ENCODE results near the gene LBH.
A peak's percentile ranks its signal among the peaks of the same experiment; 100 is the strongest.

Gene LBH

GRCh38 chr2:30300122-30300455 lies 68.8 kb downstream of the LBH start:
- no peak overlapping the region for H3K4me3 ChIP-seq (replicated peaks in 1 of 2; ENCODE audit: low read depth in 2 of 2, low read length in 2 of 2)
- TF ChIP-seq CTCF (IDR thresholded peaks at IDR 0.05; ENCODE audit: low read depth, low read length), result no peak

DNA sequence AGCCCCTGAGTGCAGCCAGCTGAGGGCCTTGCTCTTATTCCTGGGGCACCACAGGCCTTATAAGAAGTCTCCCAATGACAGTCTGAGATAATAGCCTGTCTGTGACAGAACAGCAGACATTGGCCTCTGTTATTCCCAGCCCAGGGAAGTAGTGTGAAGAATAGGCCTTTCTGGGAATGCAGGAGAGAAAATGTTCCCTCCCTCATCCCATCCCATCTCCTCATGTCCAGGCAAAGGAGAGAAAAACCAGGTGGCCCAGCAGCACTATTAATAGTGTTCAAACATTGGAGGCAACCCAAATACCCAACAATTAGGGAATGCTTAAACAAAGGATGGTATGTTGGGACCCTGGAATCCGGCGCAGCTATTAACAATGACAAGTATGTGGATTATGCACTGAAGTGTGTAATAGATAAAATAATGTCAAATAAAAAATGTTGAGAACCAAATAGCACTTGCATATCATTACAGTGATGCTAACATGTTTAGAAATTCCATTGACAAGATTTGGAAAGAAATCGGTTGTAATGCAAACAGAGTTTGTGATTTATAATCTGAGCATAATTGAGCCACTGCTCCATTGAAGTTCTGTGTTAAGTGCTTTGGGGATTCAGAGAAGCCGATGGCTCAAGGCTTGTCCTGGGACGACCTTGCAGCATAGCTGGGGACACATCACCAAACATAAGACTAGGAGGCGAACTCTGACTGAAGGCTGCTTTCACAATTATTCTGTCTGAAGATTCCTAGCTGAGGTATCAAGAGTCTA lies 69.3 kb downstream of the LBH start:
- H3K4me3 ChIP-seq (replicated peaks in 1 of 2; ENCODE audit: low read depth in 2 of 2, low read length in 2 of 2), result no peak overlapping the region
- peak; percentile 34 to 65 for DNase-seq (ENCODE audit: low read depth in 2 of 2)
- TF ChIP-seq CTCF (IDR thresholded peaks at IDR 0.05; ENCODE audit: low read depth, low read length), result no peak

More at GRCh38 chr2:30300122-30300455, 68.8 kb downstream of the LBH start:
- no peak for DNase-seq (ENCODE audit: low read depth in 2 of 2)

DNA sequence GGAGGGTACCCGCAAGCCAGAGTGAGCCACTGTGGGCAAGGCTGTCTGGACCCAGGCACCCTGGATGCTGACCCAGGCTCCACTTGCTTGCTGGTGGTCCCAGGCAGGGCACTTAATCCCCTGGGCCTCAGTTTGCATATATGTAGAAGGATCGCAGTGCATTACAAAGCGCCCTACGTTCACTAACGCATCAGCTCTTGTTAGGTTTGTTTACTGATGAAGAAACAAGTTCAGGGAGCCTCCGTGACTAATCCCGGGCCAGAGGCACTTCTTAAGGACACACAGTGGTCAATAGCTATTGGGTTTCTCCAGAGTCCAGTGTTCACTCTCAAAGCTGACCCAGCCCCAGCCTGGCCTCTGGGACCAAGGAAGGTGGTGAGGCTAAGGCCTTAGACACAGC lies 70.2 kb downstream of the LBH start:
- peak in 1 of 2 donors; percentile 65 for DNase-seq (ENCODE audit: low read depth in 2 of 2)
- TF ChIP-seq CTCF (IDR thresholded peaks at IDR 0.05; ENCODE audit: low read depth, low read length), result no peak
- no peak overlapping the region for H3K4me3 ChIP-seq (replicated peaks in 1 of 2; ENCODE audit: low read depth in 2 of 2, low read length in 2 of 2)

DNA sequence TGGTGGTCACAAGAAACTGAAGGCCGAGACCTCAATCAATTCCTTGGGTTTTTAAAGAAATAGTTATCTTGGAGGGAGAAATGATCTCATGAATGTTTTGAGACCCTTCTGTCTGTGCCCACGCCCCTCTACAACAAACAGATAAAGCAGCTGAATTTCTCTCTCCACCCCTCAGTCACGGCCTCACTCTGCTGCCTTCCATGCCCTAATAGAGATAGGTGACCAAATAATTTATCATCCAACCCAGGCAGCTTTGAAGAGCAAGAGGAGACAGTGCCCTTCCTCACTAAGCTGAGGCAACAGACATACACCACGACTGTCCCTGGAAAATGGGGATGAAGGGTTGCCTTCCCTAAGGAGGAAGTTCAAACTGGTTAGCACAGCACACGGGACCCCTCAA lies 71.2 kb downstream of the LBH start:
- TF ChIP-seq CTCF (IDR thresholded peaks at IDR 0.05; ENCODE audit: low read depth, low read length), result no peak
- DNase-seq (ENCODE audit: low read depth in 2 of 2), result no peak
- H3K4me3 ChIP-seq (replicated peaks in 1 of 2; ENCODE audit: low read depth in 2 of 2, low read length in 2 of 2), result no peak overlapping the region

GRCh38 chr2:30303095-30303494 lies 71.8 kb downstream of the LBH start:
- TF ChIP-seq CTCF (IDR thresholded peaks at IDR 0.05; ENCODE audit: low read depth, low read length), result no peak
- no peak for DNase-seq (ENCODE audit: low read depth in 2 of 2)
- no peak overlapping the region for H3K4me3 ChIP-seq (replicated peaks in 1 of 2; ENCODE audit: low read depth in 2 of 2, low read length in 2 of 2)

DNA sequence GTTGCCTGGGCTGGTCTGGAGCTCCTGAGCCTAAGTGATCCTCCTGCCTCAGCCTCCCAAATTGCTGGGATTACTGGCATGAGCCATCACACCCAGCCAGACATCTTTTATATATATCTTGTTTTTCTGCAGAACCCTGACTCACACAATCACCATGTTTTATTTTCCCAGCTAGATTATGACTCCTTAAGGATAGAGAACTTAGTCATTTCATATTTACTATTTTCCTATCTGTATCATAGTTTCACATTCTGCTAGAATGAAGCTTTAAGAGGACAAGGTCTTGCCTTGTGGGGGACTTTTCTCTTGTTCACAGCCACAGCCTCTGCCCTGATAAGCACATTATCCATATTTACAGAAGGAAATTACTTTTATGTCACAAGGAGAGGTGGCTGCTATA lies 73.9 kb downstream of the LBH start:
- TF ChIP-seq CTCF (IDR thresholded peaks at IDR 0.05; ENCODE audit: low read depth, low read length), result no peak
- no peak overlapping the region for H3K4me3 ChIP-seq (replicated peaks in 1 of 2; ENCODE audit: low read depth in 2 of 2, low read length in 2 of 2)
- DNase-seq (ENCODE audit: low read depth in 2 of 2), result peak in 1 of 2 donors; percentile 63

DNA sequence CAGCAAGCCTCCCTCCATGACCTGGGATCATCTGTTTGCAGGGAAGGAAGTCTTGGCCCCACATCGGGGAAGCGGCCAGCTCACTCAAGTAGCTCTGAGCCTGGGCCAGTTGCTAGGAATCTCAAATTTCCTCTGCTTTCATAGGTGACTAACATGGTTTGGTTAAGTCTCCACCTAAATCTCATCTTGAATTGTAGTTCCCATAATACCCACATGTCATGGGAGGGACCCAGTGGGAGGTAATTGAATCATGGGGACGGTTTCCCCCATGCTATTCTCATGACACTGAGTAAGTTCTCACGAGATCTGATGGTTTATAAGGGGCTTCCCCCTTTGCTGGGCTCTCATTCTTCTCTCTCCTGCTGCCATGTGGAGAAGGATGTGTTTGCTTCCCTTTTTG lies 75.2 kb downstream of the LBH start:
- DNase-seq (ENCODE audit: low read depth in 2 of 2), result peak in 1 of 2 donors; percentile 26
- no peak overlapping the region for H3K4me3 ChIP-seq (replicated peaks in 1 of 2; ENCODE audit: low read depth in 2 of 2, low read length in 2 of 2)
- no peak for TF ChIP-seq CTCF (IDR thresholded peaks at IDR 0.05; ENCODE audit: low read depth, low read length)
